RWPE1 (cell line): ENCODE data around the gene TWIST2.

Source experiments
- CTCF ChIA-PET: fragments of 350-600 bp; sonication (Branson Sonifier 250); formaldehyde crosslinking; extraction: SDS; loops from one replicate; lab custom pipeline; 2021; lab: Yijun Ruan, JAX
- POLR2A ChIA-PET: fragments of 400-600 bp; formaldehyde crosslinking; extraction: SDS; loops from one replicate; lab custom pipeline; 2020; ENCODE audit warnings: antibody characterized with exemption; ENCODE audit not compliant: low non-redundant PET; lab: Yijun Ruan, JAX
- DNase-seq: peaks from one replicate; pipeline ENCODE4 v3.0.0; 2012; ENCODE audit warnings: low spot score
- H3K27ac ChIP-seq: fragments of 450-650 bp; 2 replicates; pipeline ENCODE4 v1.5.1; 2017
- TF ChIP-seq, protein P1 (sequence below): fragments of 450-650 bp; conservative IDR thresholded peaks from 2 replicates; pipeline ENCODE4 v1.5.1; 2017; ENCODE audit warnings: low read depth, mild to moderate bottlenecking

The TWIST2 gene

DNA sequence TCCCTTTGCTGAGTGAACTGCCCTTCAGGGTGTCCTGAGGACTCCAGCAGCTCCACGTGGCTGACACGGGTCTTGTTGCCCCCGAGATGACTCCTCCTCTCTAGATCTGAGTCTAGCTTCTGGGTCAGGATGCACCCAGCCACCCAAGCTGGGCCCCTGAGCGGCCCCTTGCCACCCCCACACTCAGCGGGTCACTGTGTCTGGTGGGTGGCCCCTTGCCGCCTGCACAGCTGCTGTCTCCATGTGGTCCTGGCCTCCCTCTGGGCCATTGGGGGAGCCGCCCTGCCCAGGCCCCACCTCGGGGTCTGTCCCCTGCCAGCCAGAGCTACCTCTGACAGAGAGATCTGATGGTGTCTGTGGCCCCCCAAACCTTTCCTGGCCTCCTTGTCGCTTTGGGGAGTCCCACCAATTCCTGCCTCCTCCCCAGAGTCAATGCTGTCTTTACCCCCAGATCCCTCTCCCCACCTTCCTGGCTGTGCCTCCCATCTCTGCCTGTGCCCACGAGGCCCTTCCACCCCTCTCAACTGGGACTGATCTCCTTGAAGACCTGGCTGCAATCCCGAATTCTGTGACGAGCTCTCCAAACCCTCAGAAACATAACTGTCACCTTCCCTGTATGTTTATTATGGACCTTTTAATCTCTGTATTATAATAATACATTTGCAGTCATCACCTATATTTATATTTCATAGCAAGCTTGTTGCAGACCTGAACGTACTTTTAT, 46.5 kb downstream of the TWIST2 start:
- no peak for DNase-seq
- ChIA-PET CTCF (no interaction called here), POLR2A (no interaction called here)
- H3K27ac ChIP-seq = peak overlapping the region; percentile 17; the same call in 1 of the 2 replicates
- TF ChIP-seq, protein P1, sequence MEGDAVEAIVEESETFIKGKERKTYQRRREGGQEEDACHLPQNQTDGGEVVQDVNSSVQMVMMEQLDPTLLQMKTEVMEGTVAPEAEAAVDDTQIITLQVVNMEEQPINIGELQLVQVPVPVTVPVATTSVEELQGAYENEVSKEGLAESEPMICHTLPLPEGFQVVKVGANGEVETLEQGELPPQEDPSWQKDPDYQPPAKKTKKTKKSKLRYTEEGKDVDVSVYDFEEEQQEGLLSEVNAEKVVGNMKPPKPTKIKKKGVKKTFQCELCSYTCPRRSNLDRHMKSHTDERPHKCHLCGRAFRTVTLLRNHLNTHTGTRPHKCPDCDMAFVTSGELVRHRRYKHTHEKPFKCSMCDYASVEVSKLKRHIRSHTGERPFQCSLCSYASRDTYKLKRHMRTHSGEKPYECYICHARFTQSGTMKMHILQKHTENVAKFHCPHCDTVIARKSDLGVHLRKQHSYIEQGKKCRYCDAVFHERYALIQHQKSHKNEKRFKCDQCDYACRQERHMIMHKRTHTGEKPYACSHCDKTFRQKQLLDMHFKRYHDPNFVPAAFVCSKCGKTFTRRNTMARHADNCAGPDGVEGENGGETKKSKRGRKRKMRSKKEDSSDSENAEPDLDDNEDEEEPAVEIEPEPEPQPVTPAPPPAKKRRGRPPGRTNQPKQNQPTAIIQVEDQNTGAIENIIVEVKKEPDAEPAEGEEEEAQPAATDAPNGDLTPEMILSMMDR = no peak

DNA sequence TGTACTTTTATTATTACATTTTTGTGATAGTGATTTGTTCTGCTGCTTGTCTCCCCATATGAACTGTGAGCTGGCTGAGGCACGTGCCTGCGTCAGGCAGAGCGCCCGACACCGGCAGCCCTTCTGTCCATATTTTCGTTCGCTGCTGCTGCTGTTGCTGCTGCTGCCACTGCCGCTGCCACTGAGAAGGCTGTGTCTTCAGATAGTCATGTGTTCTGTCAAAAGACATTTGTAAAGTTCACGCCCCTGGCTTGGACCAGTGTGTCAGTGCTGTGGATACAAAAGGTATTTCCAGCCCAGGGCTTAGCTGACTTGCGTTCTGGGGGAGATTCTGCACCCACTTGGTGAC, 47.0 kb downstream of the TWIST2 start:
- TF ChIP-seq, protein P1 = no peak
- H3K27ac ChIP-seq = no peak overlapping the region
- ChIA-PET CTCF (no interaction called here), POLR2A (no interaction called here)
- no peak for DNase-seq

DNA sequence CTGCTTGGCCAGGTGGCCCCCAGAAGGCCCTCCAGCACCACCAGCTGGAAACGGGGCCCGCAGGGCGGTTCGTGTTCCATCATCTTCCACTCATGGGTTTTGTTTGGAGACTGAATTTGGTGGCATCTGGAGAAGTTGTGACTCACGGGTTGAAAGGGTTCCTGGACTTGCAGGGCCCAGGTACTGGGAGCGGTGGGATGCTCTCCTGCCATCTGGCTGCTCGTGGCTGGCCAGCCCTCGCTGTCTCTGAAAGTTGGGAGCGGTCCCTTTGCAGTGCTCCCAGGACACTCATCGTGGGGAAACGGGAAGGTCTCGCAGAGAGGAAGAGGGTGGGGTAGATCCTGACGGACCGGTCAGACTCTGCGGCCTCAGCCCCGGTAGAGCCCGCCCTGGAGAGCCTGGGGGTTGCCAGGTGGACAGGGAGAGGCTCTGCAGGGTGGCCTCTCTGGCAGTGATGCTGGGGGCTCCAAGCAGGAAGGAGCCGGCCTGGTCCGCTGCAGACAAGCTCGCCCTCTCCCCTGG, 47.5 kb downstream of the TWIST2 start:
- TF ChIP-seq, protein P1 = no peak
- CTCF ChIA-PET = no interaction called here
- no peak for DNase-seq
- H3K27ac ChIP-seq = no peak overlapping the region
- POLR2A ChIA-PET = no interaction called here

DNA sequence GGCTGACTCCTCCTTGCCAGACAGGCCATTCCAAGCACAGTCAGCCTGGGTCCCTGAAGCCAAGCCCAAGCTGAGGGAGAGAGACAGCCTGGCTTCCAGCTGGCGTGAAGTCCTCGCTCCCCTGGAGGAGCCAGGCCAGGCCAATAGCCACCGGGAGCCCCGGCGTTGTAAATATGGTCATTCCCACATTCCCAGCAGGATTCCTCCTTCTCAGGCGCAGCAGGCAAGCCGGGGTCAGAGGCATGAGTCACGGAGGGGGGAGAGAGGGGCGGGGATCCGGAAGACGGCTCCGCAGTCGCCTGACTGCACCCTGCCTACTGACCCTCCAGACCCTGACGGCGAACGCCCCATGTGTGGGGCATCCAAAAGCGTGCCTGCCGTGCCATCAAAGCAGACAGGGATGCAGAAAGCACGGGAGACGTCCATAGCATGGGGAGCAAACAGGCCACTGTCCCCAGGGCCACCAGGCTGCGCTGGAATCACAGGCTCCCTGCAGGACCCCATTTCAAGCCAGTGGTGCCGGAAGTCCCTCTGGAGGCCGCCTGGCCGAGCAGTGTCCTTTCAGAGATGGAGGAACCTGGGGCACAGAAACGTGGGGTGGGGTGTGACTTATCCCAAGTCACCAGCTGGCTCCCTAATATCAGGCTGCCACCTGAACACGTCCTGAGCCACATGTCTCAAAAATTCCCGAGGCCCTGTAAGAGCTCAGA, 48.2 kb downstream of the TWIST2 start:
- DNase-seq = no peak
- TF ChIP-seq, protein P1 = no peak
- peak overlapping the region; percentile 22; the same call in 1 of the 2 replicates for H3K27ac ChIP-seq
- POLR2A ChIA-PET = no interaction called here
- CTCF ChIA-PET = interaction anchor here (0.6 kb wide), 1 partner anchor 737 kb away, joined by 3 read pairs; no protein-coding TSS in a partner anchor

DNA sequence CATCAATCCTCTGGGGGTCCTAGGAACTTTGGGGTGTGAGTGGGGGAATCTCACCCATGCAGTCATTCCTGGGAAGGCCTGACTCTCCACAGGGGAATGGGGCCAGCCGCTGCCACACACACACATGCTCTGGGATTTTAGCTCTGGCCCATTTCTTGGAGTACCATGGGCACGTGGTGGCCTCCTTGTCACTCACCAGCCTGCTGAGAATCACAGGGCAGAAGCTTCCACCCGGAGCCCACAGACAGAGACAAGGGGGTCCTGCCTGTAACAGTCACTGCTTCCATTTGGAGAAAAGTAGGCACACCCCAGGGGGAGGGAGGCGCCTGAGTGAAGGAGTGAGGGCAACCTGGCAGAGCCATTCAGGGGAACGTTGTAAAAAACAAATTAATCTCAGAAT, 48.8 kb downstream of the TWIST2 start:
- TF ChIP-seq, protein P1 = no peak
- ChIA-PET POLR2A (no interaction called here), CTCF (interaction anchor here (0.6 kb wide), 1 partner anchor 736 kb away, joined by 3 read pairs; no protein-coding TSS in a partner anchor)
- DNase-seq = no peak
- peak overlapping the region; percentile 22; the same call in 1 of the 2 replicates for H3K27ac ChIP-seq

DNA sequence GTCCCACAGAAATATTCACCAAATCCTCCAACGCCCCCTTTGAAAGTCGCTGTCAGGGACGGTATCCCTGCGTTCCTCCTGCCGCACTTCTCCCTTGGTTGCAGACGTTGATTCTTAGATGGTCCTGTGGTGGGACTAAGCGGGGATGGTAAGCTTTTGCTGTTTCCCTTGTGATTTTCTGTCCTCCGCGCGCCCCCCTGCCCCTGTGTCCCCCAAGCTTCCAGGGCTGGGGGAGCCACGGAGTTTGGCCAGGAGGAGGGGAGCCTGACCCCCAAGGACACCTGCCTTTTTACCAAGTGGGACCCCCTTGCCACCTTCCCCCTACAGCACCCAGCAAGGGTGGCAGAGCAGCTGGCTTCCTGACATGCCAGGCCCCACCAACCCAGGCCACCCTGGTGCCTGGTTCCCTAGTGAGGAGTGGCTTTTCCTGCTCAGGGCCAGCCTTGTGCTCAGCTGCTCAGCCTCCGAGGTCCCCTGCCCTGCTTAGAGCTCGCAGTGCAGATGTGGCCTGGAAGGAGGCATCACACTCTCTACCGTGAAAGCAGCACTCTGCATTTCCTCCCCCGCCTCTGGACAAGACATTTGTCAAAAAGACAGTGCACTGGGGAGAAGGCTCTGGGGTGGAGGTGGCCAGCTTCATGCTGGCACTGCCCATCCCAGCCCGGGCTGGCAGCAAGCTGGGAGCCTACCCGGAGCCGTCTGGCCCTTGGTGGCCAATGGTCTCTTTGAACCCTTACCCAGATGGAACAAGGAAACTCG, 49.4 kb downstream of the TWIST2 start:
- CTCF ChIA-PET = no interaction called here
- POLR2A ChIA-PET = no interaction called here

More for the DNA sequence above, 49.4 kb downstream of the TWIST2 start:
- DNase-seq = no peak
- TF ChIP-seq, protein P1 = no peak
- H3K27ac ChIP-seq = no peak overlapping the region
